K562 (cell line): ENCODE measurements around the gene ZMPSTE24. TPM values are rescaled to one million over a fixed set of nuclear protein-coding genes. Genes with fewer than 3 reads are reported as not detected.

Source experiments
- BRD9 ChIP-seq: fragments of 450-650 bp; IDR thresholded peaks from 2 replicates; pipeline ENCODE4 v1.6.1; 2018; ENCODE audit warnings: low read depth; ENCODE audit not compliant: partially characterized antibody
- NFXL1 ChIP-seq: fragments of 450-650 bp; formaldehyde crosslinking; IDR thresholded peaks from 2 replicates; pipeline ENCODE4 v1.4.0; 2021; ENCODE audit warnings: mild to moderate bottlenecking
- NFYB ChIP-seq: IDR thresholded peaks from 2 replicates; pipeline ENCODE4 v1.6.1; 2011; ENCODE audit warnings: mild to moderate bottlenecking, moderate library complexity; ENCODE audit not compliant: insufficient read length; ENCODE audit errors: extremely low read depth
- TBL1XR1 ChIP-seq, 2 experiments: IDR thresholded peaks; 2 replicates each; pipeline ENCODE4 v1.6.1; 2012; ENCODE audit warnings: improper control_type of control experiment in 2 of 2, low read length in 2 of 2, mild to moderate bottlenecking in 1 of 2
- VEZF1 ChIP-seq: fragments of 200-800 bp; sonication (Bioruptor generic); IDR thresholded peaks from 2 replicates; pipeline ENCODE4 v1.6.1; 2017; ENCODE audit warnings: missing genetic modification characterization, missing compliant biosample characterization
- ZNF318 ChIP-seq, 2 experiments: fragments of 450-650 bp; IDR thresholded peaks; 2 replicates each; pipeline ENCODE4 v1.6.1; 2016; ENCODE audit warnings: mild to moderate bottlenecking in 2 of 2, borderline replicate concordance in 1 of 2, low read depth in 1 of 2, moderate library complexity in 1 of 2
- polyA plus RNA-seq, 8 experiments: library from polyadenylated mRNA; depleted of rRNA in 4 of 8; stranded (reverse) in 5 of 8; unstranded in 3 of 8; fragments of >200 nt; fragmentation: Nextera tagmentation in 2 of 8; fragmentation: Illumina TruSeq in 1 of 8; extraction: Ambion mirVana in 2 of 8; extraction: Trizol in 1 of 8; gene quantifications; 2 replicates each; pipeline versions ENCODE4 v1.2.1 to v1.2.3, GENCODE V29; 2011 to 2014; ENCODE audit warnings: inconsistent platforms in 1 of 8, missing spikeins in 1 of 8
- total RNA-seq, 7 experiments: library from RNA; depleted of rRNA in 6 of 7; stranded (reverse); fragments of >200 nt in 6 of 7; fragmentation: Illumina TruSeq in 2 of 7; extraction: Trizol in 2 of 7; gene quantifications; 2 replicates each; pipeline versions ENCODE4 v1.2.1 to v1.2.3, GENCODE V29; 2011 to 2021; ENCODE audit warnings: low replicate concordance in 1 of 7
- TF ChIP-seq, protein P1 (sequence below): fragments of 450-650 bp; IDR thresholded peaks from 2 replicates; pipeline ENCODE4 v1.6.1; 2016; ENCODE audit warnings: low read depth

ZMPSTE24 gene
- total and polyA plus RNA-seq, 9 of the 15 experiments (the other 6 are each of a cell fraction or from before 2014, with no cell fraction given), result 30.7 to 75.9 (median 64.3) TPM

- TF ChIP-seq ZNF318 (IDR thresholded peaks at IDR 0.05; ENCODE audit: borderline replicate concordance in 1 of 2, low read depth in 1 of 2) (0 out of 4 replicates have a peak, but pooled peaks of 1 of the 2 experiments have one; percentile 32), TBL1XR1 (IDR thresholded peaks at IDR 0.05; ENCODE audit: low read length in 2 of 2) (0 out of 4 replicates have a peak, but pooled peaks of 1 of the 2 experiments have one; percentile 29), VEZF1 (CRISPR knock-in tag) (no peak), NFYB (no peak), NFXL1 (no peak), BRD9 (no peak)
- TF ChIP-seq, protein P1, sequence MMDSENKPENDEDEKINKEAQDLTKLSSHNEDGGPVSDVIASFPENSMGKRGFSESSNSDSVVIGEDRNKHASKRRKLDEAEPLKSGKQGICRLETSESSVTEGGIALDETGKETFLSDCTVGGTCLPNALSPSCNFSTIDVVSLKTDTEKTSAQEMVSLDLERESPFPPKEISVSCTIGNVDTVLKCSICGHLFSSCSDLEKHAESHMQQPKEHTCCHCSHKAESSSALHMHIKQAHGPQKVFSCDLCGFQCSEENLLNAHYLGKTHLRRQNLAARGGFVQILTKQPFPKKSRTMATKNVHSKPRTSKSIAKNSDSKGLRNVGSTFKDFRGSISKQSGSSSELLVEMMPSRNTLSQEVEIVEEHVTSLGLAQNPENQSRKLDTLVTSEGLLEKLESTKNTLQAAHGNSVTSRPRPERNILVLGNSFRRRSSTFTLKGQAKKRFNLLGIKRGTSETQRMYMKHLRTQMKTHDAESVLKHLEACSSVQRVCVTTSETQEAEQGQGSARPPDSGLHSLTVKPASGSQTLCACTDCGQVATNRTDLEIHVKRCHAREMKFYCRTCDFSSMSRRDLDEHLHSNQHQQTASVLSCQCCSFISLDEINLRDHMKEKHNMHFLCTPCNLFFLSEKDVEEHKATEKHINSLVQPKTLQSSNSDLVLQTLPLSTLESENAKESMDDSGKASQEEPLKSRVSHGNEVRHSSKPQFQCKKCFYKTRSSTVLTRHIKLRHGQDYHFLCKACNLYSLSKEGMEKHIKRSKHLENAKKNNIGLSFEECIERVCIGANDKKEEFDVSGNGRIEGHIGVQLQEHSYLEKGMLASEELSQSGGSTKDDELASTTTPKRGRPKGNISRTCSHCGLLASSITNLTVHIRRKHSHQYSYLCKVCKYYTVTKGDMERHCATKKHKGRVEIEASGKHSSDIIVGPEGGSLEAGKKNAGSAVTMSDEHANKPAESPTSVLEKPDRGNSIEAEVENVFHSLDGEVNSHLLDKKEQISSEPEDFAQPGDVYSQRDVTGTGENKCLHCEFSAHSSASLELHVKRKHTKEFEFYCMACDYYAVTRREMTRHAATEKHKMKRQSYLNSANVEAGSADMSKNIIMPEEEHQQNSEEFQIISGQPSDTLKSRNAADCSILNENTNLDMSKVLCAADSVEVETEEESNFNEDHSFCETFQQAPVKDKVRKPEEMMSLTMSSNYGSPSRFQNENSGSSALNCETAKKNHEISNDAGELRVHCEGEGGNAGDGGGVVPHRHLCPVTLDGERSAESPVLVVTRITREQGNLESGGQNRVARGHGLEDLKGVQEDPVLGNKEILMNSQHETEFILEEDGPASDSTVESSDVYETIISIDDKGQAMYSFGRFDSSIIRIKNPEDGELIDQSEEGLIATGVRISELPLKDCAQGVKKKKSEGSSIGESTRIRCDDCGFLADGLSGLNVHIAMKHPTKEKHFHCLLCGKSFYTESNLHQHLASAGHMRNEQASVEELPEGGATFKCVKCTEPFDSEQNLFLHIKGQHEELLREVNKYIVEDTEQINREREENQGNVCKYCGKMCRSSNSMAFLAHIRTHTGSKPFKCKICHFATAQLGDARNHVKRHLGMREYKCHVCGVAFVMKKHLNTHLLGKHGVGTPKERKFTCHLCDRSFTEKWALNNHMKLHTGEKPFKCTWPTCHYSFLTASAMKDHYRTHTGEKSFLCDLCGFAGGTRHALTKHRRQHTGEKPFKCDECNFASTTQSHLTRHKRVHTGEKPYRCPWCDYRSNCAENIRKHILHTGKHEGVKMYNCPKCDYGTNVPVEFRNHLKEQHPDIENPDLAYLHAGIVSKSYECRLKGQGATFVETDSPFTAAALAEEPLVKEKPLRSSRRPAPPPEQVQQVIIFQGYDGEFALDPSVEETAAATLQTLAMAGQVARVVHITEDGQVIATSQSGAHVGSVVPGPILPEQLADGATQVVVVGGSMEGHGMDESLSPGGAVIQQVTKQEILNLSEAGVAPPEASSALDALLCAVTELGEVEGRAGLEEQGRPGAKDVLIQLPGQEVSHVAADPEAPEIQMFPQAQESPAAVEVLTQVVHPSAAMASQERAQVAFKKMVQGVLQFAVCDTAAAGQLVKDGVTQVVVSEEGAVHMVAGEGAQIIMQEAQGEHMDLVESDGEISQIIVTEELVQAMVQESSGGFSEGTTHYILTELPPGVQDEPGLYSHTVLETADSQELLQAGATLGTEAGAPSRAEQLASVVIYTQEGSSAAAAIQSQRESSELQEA, result no peak
Observed at GRCh38 chr1:40339420-40340323, 81.6 kb downstream of the ZMPSTE24 start (continued).
